ENCODE measurements around the gene NAALADL2. TPM values are rescaled to one million over a fixed set of nuclear protein-coding genes. Genes with fewer than 3 reads are reported as not detected.

NAALADL2 gene
- polyA plus RNA-seq, 3 donors = not detected

DNA sequence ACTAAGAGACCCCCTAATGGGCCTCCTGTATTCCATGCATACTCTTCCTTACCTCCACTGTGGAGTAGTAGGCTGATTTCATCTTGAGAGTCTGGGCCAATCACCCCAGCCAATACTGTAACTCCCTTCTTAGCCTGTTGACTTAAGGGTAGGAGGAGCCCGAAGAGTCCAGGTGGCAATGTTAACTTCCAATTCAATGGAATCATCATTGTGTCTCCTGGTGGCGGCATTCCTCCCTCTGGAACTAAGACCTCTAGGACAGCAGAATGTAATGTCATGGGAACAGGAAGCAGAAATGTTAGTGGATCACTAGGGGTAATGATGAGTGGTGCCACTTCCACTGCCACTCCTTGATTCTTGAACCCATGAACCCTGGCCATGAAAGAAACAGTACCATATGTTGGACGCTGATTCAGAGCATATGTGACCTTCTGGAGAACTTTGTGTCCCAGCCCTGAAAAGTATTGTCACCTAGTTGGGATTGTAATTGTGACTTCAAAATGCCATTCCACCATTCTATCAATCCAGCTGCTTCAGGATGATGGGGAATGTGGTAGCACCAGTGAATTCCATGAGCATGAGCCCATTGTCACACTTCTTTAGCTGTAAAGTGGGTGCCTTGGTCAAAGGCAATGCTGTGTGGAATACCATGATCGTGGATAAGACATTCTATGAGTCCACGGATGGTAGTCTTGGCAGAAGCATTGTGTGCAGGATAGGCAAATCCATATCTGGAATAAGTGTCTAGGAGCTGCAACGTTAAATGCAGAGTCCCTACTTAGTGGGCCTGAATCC, 24.9 kb downstream of the NAALADL2 start:
- H3K9ac ChIP-seq (ENCODE audit: insufficient read depth, low read length, poor library complexity, severe bottlenecking) = no peak overlapping the region
- no peak overlapping the region for H3K4me3 Mint-ChIP-seq
- no peak overlapping the region for H3K27ac Mint-ChIP-seq
- H3K4me1 ChIP-seq (ENCODE audit: control insufficient read depth in 1 of 2, insufficient read depth in 2 of 2, low read length in 2 of 2) = no peaks in the 10 kb centered on the region
- no peaks in the 10 kb centered on the region for H3K4me1 Mint-ChIP-seq
- peaks cover 5 to 21% (median 9%) of the 10 kb centered on the region in 7 donors for H3K9me3 Mint-ChIP-seq
- TF ChIP-seq, protein P1, sequence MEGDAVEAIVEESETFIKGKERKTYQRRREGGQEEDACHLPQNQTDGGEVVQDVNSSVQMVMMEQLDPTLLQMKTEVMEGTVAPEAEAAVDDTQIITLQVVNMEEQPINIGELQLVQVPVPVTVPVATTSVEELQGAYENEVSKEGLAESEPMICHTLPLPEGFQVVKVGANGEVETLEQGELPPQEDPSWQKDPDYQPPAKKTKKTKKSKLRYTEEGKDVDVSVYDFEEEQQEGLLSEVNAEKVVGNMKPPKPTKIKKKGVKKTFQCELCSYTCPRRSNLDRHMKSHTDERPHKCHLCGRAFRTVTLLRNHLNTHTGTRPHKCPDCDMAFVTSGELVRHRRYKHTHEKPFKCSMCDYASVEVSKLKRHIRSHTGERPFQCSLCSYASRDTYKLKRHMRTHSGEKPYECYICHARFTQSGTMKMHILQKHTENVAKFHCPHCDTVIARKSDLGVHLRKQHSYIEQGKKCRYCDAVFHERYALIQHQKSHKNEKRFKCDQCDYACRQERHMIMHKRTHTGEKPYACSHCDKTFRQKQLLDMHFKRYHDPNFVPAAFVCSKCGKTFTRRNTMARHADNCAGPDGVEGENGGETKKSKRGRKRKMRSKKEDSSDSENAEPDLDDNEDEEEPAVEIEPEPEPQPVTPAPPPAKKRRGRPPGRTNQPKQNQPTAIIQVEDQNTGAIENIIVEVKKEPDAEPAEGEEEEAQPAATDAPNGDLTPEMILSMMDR (IDR thresholded peaks at IDR 0.05) = no peak
- no peaks in the 10 kb centered on the region for H3K36me3 Mint-ChIP-seq
- no peaks in the 10 kb centered on the region for H3K27me3 Mint-ChIP-seq (ENCODE audit: low read depth in 3 of 3)
- intact Hi-C loops (cut with micrococcal nuclease) = no loop called here
- H3K9me3 ChIP-seq (replicated peaks in 1 of 2; ENCODE audit: control insufficient read depth in 1 of 2, insufficient read depth in 1 of 2, low read length in 2 of 2) = peaks cover 12 to 13% of the 10 kb centered on the region in 2 donors
- H3K79me2 ChIP-seq (ENCODE audit: insufficient read depth, low read length) = no peaks in the 10 kb centered on the region
- DNase-seq = no peak
- no peak overlapping the region for H3K4me3 ChIP-seq (replicated peaks in 1 of 3; ENCODE audit: low read depth in 2 of 3, low read length in 3 of 3)
- WGBS (ENCODE audit: insufficient coverage) = 94% methylated on average over 2 of the region's 6 CpGs
- no peak overlapping the region for H3K4me2 ChIP-seq (replicated peaks; ENCODE audit: extremely low read depth, low read length, poor library complexity, severe bottlenecking)
- H3K27ac ChIP-seq (ENCODE audit: low read depth in 1 of 2, low read length in 2 of 2) = no peak overlapping the region
- H3K36me3 ChIP-seq (replicated peaks in 1 of 2; ENCODE audit: control insufficient read depth in 1 of 2, insufficient read depth in 2 of 2, low read length in 2 of 2) = no peaks in the 10 kb centered on the region
- no peaks in the 10 kb centered on the region for H4K20me1 ChIP-seq (ENCODE audit: insufficient read depth, low read length)
- H3K27me3 ChIP-seq (ENCODE audit: control insufficient read depth in 2 of 2, insufficient read depth in 2 of 2, low read length in 2 of 2) = no peaks in the 10 kb centered on the region
- no peak overlapping the region for H2AFZ ChIP-seq (ENCODE audit: insufficient read depth, low read depth, low read length, poor library complexity, severe bottlenecking)

DNA sequence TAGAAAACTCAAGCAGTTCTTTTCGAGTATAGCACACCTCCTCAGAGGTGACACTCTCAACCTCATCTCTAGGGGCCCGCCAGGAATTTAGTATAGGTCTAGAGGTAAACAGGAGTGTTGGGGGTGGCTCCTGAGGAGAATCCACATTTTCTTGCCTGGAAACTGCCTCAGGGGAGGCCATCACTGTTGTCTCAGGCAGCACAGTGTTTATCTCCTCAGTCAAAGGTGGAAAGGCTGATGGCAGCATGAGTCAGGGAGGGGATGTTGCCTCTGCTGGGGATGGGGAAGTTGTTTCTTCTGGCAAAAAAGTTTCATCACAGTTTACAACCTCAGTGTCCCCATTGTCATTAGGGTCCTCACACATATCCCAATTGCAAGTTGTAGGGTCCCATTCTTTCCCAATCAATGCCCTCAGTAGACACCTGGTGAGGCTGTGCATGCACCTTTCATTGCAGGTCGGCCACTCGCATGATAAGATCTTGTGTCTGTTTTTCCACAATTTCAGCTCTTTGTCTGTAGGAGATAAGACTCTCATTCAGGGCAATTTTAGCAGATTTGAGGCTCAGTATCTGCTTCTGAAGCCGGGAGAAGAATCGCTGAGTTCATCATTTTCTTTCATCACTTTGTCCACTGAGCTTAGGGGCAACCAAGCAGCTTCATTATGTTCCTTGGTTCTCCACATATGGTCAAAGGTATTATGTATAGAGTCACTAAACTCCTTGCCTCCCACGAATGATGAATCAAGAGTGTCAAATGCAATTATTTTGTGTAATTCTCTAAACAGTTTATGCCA, 25.8 kb downstream of the NAALADL2 start:
- H3K9me3 Mint-ChIP-seq = peaks cover 2 to 20% (median 10%) of the 10 kb centered on the region in 7 donors
- no peaks in the 10 kb centered on the region for H3K4me1 Mint-ChIP-seq
- H3K27me3 ChIP-seq (ENCODE audit: control insufficient read depth in 2 of 2, insufficient read depth in 2 of 2, low read length in 2 of 2) = no peaks in the 10 kb centered on the region
- no peaks in the 10 kb centered on the region for H3K27me3 Mint-ChIP-seq (ENCODE audit: low read depth in 3 of 3)
- no peak overlapping the region for H3K27ac Mint-ChIP-seq
- 80% methylated on average over 1 of the region's 7 CpGs for WGBS (ENCODE audit: insufficient coverage)
- H3K4me3 ChIP-seq (replicated peaks in 1 of 3; ENCODE audit: low read depth in 2 of 3, low read length in 3 of 3) = no peak overlapping the region
- no peaks in the 10 kb centered on the region for H3K4me1 ChIP-seq (ENCODE audit: control insufficient read depth in 1 of 2, insufficient read depth in 2 of 2, low read length in 2 of 2)
- no peak overlapping the region for H2AFZ ChIP-seq (ENCODE audit: insufficient read depth, low read depth, low read length, poor library complexity, severe bottlenecking)
- H4K20me1 ChIP-seq (ENCODE audit: insufficient read depth, low read length) = no peaks in the 10 kb centered on the region
- H3K4me3 Mint-ChIP-seq = no peak overlapping the region
- DNase-seq = no peak
- no peaks in the 10 kb centered on the region for H3K79me2 ChIP-seq (ENCODE audit: insufficient read depth, low read length)
- no peaks in the 10 kb centered on the region for H3K36me3 ChIP-seq (replicated peaks in 1 of 2; ENCODE audit: control insufficient read depth in 1 of 2, insufficient read depth in 2 of 2, low read length in 2 of 2)
- TF ChIP-seq, protein P1 (IDR thresholded peaks at IDR 0.05) = no peak
- intact Hi-C loops (cut with micrococcal nuclease) = no loop called here
- H3K9me3 ChIP-seq (replicated peaks in 1 of 2; ENCODE audit: control insufficient read depth in 1 of 2, insufficient read depth in 1 of 2, low read length in 2 of 2) = peaks cover 12 to 13% of the 10 kb centered on the region in 2 donors
- no peak overlapping the region for H3K4me2 ChIP-seq (replicated peaks; ENCODE audit: extremely low read depth, low read length, poor library complexity, severe bottlenecking)
- H3K9ac ChIP-seq (ENCODE audit: insufficient read depth, low read length, poor library complexity, severe bottlenecking) = no peak overlapping the region
- no peak overlapping the region for H3K27ac ChIP-seq (ENCODE audit: low read depth in 1 of 2, low read length in 2 of 2)
- H3K36me3 Mint-ChIP-seq = no peaks in the 10 kb centered on the region

Data from CD14-positive monocyte (primary cell).